Measurements from ENCODE around the gene ZNF212.

- TF ChIP-seq POLR2A (IDR thresholded peaks at IDR 0.05) = no peak
- no peak for TF ChIP-seq CTCF (IDR thresholded peaks at IDR 0.05)
Observed at GRCh38 chr7:149282331-149282655, 42.8 kb downstream of the ZNF212 start.

Measured in tibial nerve (tissue), 3 donors.